A549 (cell line): Measurements from ENCODE around the gene DLL4. TPM values are rescaled to one million over a fixed set of nuclear protein-coding genes. Genes with fewer than 3 reads are reported as not detected.

Experiments used
- ATAC-seq, 2 experiments: fragments of 200-7000 bp in 1 of 2; fragments of >200 bp in 1 of 2; cut with Nextera tagmentation in 1 of 2; cut with Tn5 transposase in 1 of 2; 3 replicates each; pipeline versions ENCODE4 v1.8.0 to v1.9.1; 2018 to 2020; ENCODE audit warnings: mild to moderate bottlenecking in 1 of 2, moderate library complexity in 1 of 2
- CTCF ChIA-PET: fragments of 300-600 bp; sonication (Branson Sonifier 250); formaldehyde crosslinking; extraction: SDS; loops from one replicate; lab custom pipeline; 2021; ENCODE audit warnings: antibody characterized with exemption, inconsistent platforms; lab: Yijun Ruan, JAX
- POLR2A ChIA-PET: fragments of 350-600 bp; formaldehyde crosslinking; extraction: SDS; loops from one replicate; lab custom pipeline; 2021; ENCODE audit warnings: antibody characterized with exemption, inconsistent platforms; lab: Yijun Ruan, JAX
- DNase-seq, 2 experiments: peaks; one replicate each; pipeline versions ENCODE4 v3.0.0 to v3.0.0-alpha.2; 2011 to 2016; ENCODE audit warnings: low read depth in 1 of 2, low spot score in 1 of 2
- FAIRE-seq: peaks from 2 replicates; lab custom pipeline; 2011; peaks lifted over from hg19 to GRCh38; lab: Jason Lieb, UNC
- H3K27ac ChIP-seq, 2 experiments: fragments of >200 bp; sonication (Bioruptor Twin); formaldehyde crosslinking; 3 replicates each; pipeline ENCODE4 v1.5.1; 2016 to 2017
- H3K4me1 ChIP-seq: fragments of >200 bp; sonication (Bioruptor Twin); formaldehyde crosslinking; 3 replicates; pipeline ENCODE4 v1.6.1; 2016
- H3K4me2 ChIP-seq: fragments of >200 bp; sonication (Bioruptor Twin); formaldehyde crosslinking; 3 replicates; pipeline ENCODE4 v1.6.1; 2016
- H3K4me3 ChIP-seq: fragments of >200 bp; sonication (Bioruptor Twin); formaldehyde crosslinking; 3 replicates; pipeline ENCODE4 v1.5.1; 2016
- H3K9me3 ChIP-seq: fragments of >200 bp; sonication (Bioruptor Twin); formaldehyde crosslinking; 3 replicates; pipeline ENCODE4 v1.6.1; 2016
- ATOH8 ChIP-seq: fragments of 250-450 bp; sonication (Bioruptor Pico); IDR thresholded peaks from 2 replicates; pipeline ENCODE4 v1.5.0; 2020; ENCODE audit warnings: low read depth, mild to moderate bottlenecking, moderate library complexity
- CBX2 ChIP-seq: fragments of 200-600 bp; sonication (generic); IDR thresholded peaks from 2 replicates; pipeline ENCODE4 v1.6.1; 2016; ENCODE audit warnings: low read depth, mild to moderate bottlenecking, borderline replicate concordance
- CHD4 ChIP-seq: fragments of 200-600 bp; sonication (generic); IDR thresholded peaks from 2 replicates; pipeline ENCODE4 v1.6.1; 2016; ENCODE audit warnings: antibody characterized with exemption, mild to moderate bottlenecking, borderline replicate concordance
- CTCF ChIP-seq: fragments of >200 bp; sonication (Bioruptor Twin); formaldehyde crosslinking; IDR thresholded peaks from 3 replicates; pipeline ENCODE4 v1.5.1; 2016
- EHF ChIP-seq: fragments of 250-450 bp; sonication (Bioruptor Pico); IDR thresholded peaks from 2 replicates; pipeline ENCODE4 v1.5.0; 2020; ENCODE audit warnings: mild to moderate bottlenecking
- EHMT2 ChIP-seq: fragments of 200-600 bp; sonication (generic); IDR thresholded peaks from 2 replicates; pipeline ENCODE4 v1.6.1; 2016; ENCODE audit warnings: antibody characterized with exemption, low read depth, mild to moderate bottlenecking, moderate library complexity
- FOXS1 ChIP-seq: fragments of 250-450 bp; sonication (Bioruptor Pico); IDR thresholded peaks from 2 replicates; pipeline ENCODE4 v1.5.0; 2020; ENCODE audit warnings: mild to moderate bottlenecking, moderate library complexity
- HDAC2 ChIP-seq: fragments of 200-600 bp; sonication (generic); IDR thresholded peaks from 2 replicates; pipeline ENCODE4 v1.6.1; 2016
- HES2 ChIP-seq: fragments of >200 bp; sonication (Bioruptor Twin); formaldehyde crosslinking; IDR thresholded peaks from 2 replicates; pipeline ENCODE4 v1.6.1; 2016
- HEYL ChIP-seq: fragments of 250-450 bp; sonication (Bioruptor Pico); IDR thresholded peaks from 2 replicates; pipeline ENCODE4 v1.8.0; 2021; ENCODE audit warnings: mild to moderate bottlenecking, moderate library complexity
- HOXB13 ChIP-seq: fragments of 250-450 bp; sonication (Bioruptor Pico); IDR thresholded peaks from 2 replicates; pipeline ENCODE4 v1.5.0; 2020; ENCODE audit warnings: low read depth, mild to moderate bottlenecking, moderate library complexity
- JUNB ChIP-seq: fragments of >200 bp; sonication (Bioruptor Twin); formaldehyde crosslinking; IDR thresholded peaks from 2 replicates; pipeline ENCODE4 v1.6.1; 2016
- MAX ChIP-seq: IDR thresholded peaks from 2 replicates; pipeline ENCODE4 v1.6.1; 2012
- PBX3 ChIP-seq: IDR thresholded peaks from 2 replicates; pipeline ENCODE4 v1.6.1; 2012
- POLR2A ChIP-seq: IDR thresholded peaks from 2 replicates; pipeline ENCODE4 v1.6.1; 2012; ENCODE audit warnings: mild to moderate bottlenecking, low read length
- REST ChIP-seq: fragments of 200-600 bp; sonication (generic); IDR thresholded peaks from 2 replicates; pipeline ENCODE4 v1.6.1; 2016; ENCODE audit warnings: antibody characterized with exemption, mild to moderate bottlenecking, moderate library complexity
- RFX5 ChIP-seq: fragments of 450-650 bp; IDR thresholded peaks from 2 replicates; pipeline ENCODE4 v1.7.1; 2014; ENCODE audit warnings: antibody characterized with exemption, mild to moderate bottlenecking, moderate library complexity
- TFCP2L1 ChIP-seq: fragments of 250-450 bp; sonication (Bioruptor Pico); IDR thresholded peaks from 2 replicates; pipeline ENCODE4 v1.5.0; 2021; ENCODE audit warnings: mild to moderate bottlenecking
- ZC3H11A ChIP-seq: fragments of 450-650 bp; IDR thresholded peaks from 2 replicates; pipeline ENCODE4 v1.6.1; 2014; ENCODE audit warnings: antibody characterized with exemption, mild to moderate bottlenecking
- ZFP36 ChIP-seq: fragments of 450-650 bp; IDR thresholded peaks from 2 replicates; pipeline ENCODE4 v1.6.1; 2014; ENCODE audit warnings: borderline replicate concordance; ENCODE audit not compliant: partially characterized antibody
- ZSCAN20 ChIP-seq: fragments of 250-450 bp; sonication (Bioruptor Pico); IDR thresholded peaks from 2 replicates; pipeline ENCODE4 v1.8.0; 2022; ENCODE audit warnings: mild to moderate bottlenecking, moderate library complexity
- WGBS: methylation state at CpG from one replicate; pipeline ENCODE4 v1.1.6; 2017; ENCODE audit errors: missing lambda C conversion rate; 5-methylcytosine and 5-hydroxymethylcytosine counted together
- polyA plus RNA-seq, 4 experiments: library from polyadenylated mRNA; depleted of rRNA in 3 of 4; stranded (reverse); fragments of >200 nt; fragmentation: RNase III in 1 of 4; extraction: RNeasy Plus Mini Kit Qiagen cat#74134 plus additional on column Dnase treatment in 1 of 4; gene quantifications; 2 replicates in 3 of 4; 3 replicates in 1 of 4; pipeline ENCODE4 v1.2.3, GENCODE V29; 2011 to 2017

The DLL4 gene
- polyA plus RNA-seq, 2 of the 4 experiments (the other 2 are of a cell fraction) = 0.09 to 0.28 TPM

- TF ChIP-seq CTCF (no peak), ZFP36 (no peak), POLR2A (no peak)
These were observed 56.6 kb downstream of the DLL4 start (continued) for GRCh38 chr15:40985541-40986330.

- no peak overlapping the region for H3K4me3 ChIP-seq
- H3K4me1 ChIP-seq = no peaks in the 10 kb centered on the region
- no peak for DNase-seq
- no peak for TF ChIP-seq HEYL (CRISPR knock-in tag)
- TF ChIP-seq JUNB = no peak
- no peak for TF ChIP-seq RFX5
- TF ChIP-seq ZC3H11A = no peak
- no peak for TF ChIP-seq TFCP2L1
- TF ChIP-seq REST = no peak
- TF ChIP-seq HOXB13 = no peak
- TF ChIP-seq ZSCAN20 (CRISPR knock-in tag) = no peak
- no peak for TF ChIP-seq CHD4
- TF ChIP-seq HDAC2 = no peak
- TF ChIP-seq PBX3 = no peak
- no peak for TF ChIP-seq CBX2
- TF ChIP-seq FOXS1 (CRISPR knock-in tag) = no peak
- TF ChIP-seq EHF (CRISPR knock-in tag) = no peak
- TF ChIP-seq HES2 = no peak
- no peak for TF ChIP-seq ATOH8 (CRISPR knock-in tag)
- TF ChIP-seq EHMT2 = no peak
- TF ChIP-seq MAX = no peak
- TF ChIP-seq, all 56 proteins: peak for 0
- CTCF ChIA-PET = interaction anchor here (1.4 kb wide), 1 partner anchor 12 kb away, joined by 3 read pairs; no protein-coding TSS in a partner anchor
- ATAC-seq = no peak
- Histone ChIP-seq H3K27ac (no peak overlapping the region), H3K4me2 (no peak overlapping the region), H3K9me3 (no peaks in the 10 kb centered on the region)
- POLR2A ChIA-PET = no interaction called here
- no peak for FAIRE-seq
- WGBS = 97% methylated on average over 7 of the region's 7 CpGs
These were observed 57.7 kb downstream of the DLL4 start for GRCh38 chr15:40986820-40987219.
